Body of pancreas (tissue), 4 donors: Measurements from ENCODE around the gene RPS6KA2. TPM values are rescaled to one million over a fixed set of nuclear protein-coding genes. Genes with fewer than 3 reads are reported as not detected.

Experiments
- ATAC-seq: fragments of 150-250 bp; one replicate; pipeline ENCODE4 v1.9.1; 2016
- DNase-seq, 4 donors: peaks; one replicate each; pipeline ENCODE4 v3.0.0-alpha.2; 2019
- H3K27ac ChIP-seq, 4 donors: fragments of 200-600 bp; sonication (generic); 1 replicate in 3 of 4; 2 replicates in 1 of 4; pipeline versions ENCODE4 v1.5.1 to v1.6.1; 2016 to 2019; ENCODE audit warnings: mild to moderate bottlenecking in 1 of 4, mixed read lengths in 1 of 4, moderate library complexity in 1 of 4
- H3K27me3 ChIP-seq, 2 donors: fragments of 200-600 bp; sonication (generic); one replicate each; pipeline ENCODE4 v1.6.0; 2016; ENCODE audit warnings: mild to moderate bottlenecking in 1 of 2
- H3K36me3 ChIP-seq, 2 donors: fragments of 200-600 bp; sonication (generic); replicated peaks in 1 of 2; 2 replicates each; pipeline ENCODE4 v1.5.1; 2016; ENCODE audit warnings: low read depth in 2 of 2; ENCODE audit not compliant: insufficient read depth in 1 of 2
- H3K4me1 ChIP-seq: fragments of 200-600 bp; sonication (generic); one replicate; pipeline ENCODE4 v1.6.0; 2016
- H3K4me3 ChIP-seq, 2 donors: fragments of 200-600 bp; sonication (generic); 1 replicate in 1 of 2; 2 replicates in 1 of 2; pipeline ENCODE4 v1.5.1; 2016 to 2019
- H3K9me3 ChIP-seq, 3 donors: fragments of 200-600 bp; sonication (generic); 1 replicate in 2 of 3; 2 replicates in 1 of 3; pipeline ENCODE4 v1.5.1; 2016
- POLR2A ChIP-seq, 3 donors: fragments of 450-650 bp; IDR thresholded peaks; one replicate each; pipeline ENCODE4 v1.6.1; 2016; ENCODE audit warnings: antibody characterized with exemption in 3 of 3, mild to moderate bottlenecking in 2 of 3
- WGBS, 2 donors: methylation state at CpG; one replicate each; pipeline ENCODE4 v1.1.5; 2017; 5-methylcytosine and 5-hydroxymethylcytosine counted together
- intact Hi-C: fragments of 100-400 bp; cut with DNase I; formaldehyde crosslinking; loops from one replicate; pipeline ENCODE4 v1.15.1; 2023
- total RNA-seq, 2 donors: library from RNA; depleted of rRNA; stranded (reverse); fragments of >200 nt; gene quantifications; one replicate each; pipeline ENCODE4 v1.1.0, GENCODE V29; 2016
- TF ChIP-seq, protein P1 (sequence below), 7 experiments: fragments of 450-650 bp in 4 of 7; fragments of 200-600 bp in 3 of 7; sonication (generic) in 3 of 7; IDR thresholded peaks; one replicate each; pipeline ENCODE4 v1.5.1; 2016 to 2019; ENCODE audit warnings: antibody characterized with exemption in 7 of 7

RPS6KA2 gene
- 10 to 100 TPM; 24.4 to 53.7 TPM for total RNA-seq

DNA sequence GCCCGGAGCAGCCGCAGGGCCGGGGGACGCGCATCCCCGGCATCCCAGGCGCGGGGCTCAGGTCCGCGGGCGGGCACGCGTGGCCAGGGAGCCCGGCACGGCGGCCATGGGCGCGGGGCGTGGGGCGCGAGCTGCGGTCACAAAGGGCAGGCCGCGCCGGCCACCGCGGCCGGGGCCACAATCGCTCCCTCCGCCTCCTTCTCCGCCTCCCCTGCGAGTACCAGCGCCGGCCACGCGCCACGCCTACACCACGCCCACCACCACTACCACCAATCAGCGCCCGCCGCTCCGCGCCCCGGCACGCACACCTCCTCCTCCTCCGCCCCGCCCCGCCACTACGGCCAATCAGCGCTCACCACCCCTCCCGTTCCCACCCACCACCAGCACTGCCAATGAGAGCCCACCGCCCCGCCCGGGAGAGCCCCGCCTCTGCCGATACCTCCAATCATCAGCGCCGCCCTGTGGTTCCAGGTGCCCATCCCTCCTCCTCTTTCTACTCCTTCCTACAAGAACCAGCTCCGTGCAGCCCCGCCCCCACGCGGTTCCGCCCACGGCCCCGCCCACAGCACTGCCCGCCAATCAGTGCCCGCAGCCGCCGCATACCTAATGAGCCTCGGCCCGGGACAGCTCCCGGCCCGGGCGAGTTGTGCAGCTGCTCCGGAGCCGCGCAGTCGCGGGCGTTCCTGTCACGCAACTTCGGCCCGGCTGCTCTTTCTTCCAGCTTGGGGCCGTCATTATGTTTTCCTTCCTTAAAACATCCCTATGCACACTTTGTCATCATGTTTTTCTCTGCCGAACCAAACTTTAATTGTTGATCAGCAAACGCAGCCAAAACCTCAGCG is at the start of gene RPS6KA2:
RPS6KA2 (minus strand) TSS at position 219 of the 842 bp plus-strand sequence. CDS start 232 bp downstream, outside the sequence.
- TF ChIP-seq, protein P1, sequence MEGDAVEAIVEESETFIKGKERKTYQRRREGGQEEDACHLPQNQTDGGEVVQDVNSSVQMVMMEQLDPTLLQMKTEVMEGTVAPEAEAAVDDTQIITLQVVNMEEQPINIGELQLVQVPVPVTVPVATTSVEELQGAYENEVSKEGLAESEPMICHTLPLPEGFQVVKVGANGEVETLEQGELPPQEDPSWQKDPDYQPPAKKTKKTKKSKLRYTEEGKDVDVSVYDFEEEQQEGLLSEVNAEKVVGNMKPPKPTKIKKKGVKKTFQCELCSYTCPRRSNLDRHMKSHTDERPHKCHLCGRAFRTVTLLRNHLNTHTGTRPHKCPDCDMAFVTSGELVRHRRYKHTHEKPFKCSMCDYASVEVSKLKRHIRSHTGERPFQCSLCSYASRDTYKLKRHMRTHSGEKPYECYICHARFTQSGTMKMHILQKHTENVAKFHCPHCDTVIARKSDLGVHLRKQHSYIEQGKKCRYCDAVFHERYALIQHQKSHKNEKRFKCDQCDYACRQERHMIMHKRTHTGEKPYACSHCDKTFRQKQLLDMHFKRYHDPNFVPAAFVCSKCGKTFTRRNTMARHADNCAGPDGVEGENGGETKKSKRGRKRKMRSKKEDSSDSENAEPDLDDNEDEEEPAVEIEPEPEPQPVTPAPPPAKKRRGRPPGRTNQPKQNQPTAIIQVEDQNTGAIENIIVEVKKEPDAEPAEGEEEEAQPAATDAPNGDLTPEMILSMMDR (IDR thresholded peaks at IDR 0.05) = peak in 2 of 7 experiments; percentile 21 to 41
- peak; percentile 90 to 97 (median 95) for TF ChIP-seq POLR2A (IDR thresholded peaks at IDR 0.05)
- 0 to 1% methylated on average over 44 to 86 of the region's 87 CpGs for WGBS, 2 donors
- ATAC-seq (peak; percentile 92), DNase-seq (peak; percentile 100)
- no peaks in the 10 kb centered on the region for H3K36me3 ChIP-seq
- H3K4me3 ChIP-seq = peak within 1 kb of the TSS; percentile 61 to 73
- no peaks in the 10 kb centered on the region for H3K27me3 ChIP-seq
- peak within 1 kb of the TSS; percentile 82 to 92 (median 89) for H3K27ac ChIP-seq
- peaks cover 39% of the 10 kb centered on the region for H3K4me1 ChIP-seq
- intact Hi-C loops = no loop called here
- H3K9me3 ChIP-seq = no peaks in the 10 kb centered on the region

DNA sequence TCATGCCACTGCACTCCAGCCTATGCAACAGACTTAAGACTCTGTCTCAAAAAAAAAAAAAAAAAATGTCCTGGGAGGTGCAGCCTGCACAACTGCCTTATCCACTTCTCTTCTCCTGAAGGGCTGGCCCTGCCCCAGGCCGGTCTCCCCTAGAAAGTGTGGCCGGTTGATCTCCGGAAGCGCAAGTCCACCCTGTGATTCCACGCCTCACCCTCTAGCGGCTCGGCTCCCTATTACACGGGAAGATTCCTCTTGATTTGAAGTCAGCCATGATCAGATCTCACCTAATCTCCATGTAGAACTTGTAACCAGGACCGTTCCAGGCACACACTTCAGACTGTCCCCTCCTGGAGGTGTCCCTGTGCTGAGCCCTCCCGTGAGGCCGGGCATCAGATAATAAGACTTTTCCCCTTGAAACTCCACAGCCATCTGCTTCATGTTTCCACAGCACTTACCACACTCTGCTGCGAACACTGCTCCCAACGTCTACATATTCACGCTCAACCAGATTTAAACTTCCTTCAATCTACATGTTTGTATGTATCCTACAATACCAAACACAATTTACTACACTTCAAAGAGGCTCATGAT is 49.3 kb upstream of the RPS6KA2 start:
- no peak for TF ChIP-seq POLR2A (IDR thresholded peaks at IDR 0.05)
- TF ChIP-seq, protein P1 (IDR thresholded peaks at IDR 0.05) = no peak
- Histone ChIP-seq H3K9me3 (no peaks in the 10 kb centered on the region), H3K4me1 (peaks cover 51% of the 10 kb centered on the region), H3K27ac (peak overlapping the region in 2 of 4 donors; percentile 79 to 92), H3K36me3 (no peaks in the 10 kb centered on the region), H3K27me3 (no peaks in the 10 kb centered on the region), H3K4me3 (no peak overlapping the region)
- ATAC-seq = no peak
- intact Hi-C loops = no loop called here
- no peak for DNase-seq
- 93 to 98% methylated on average over 14 of the region's 14 CpGs for WGBS, 2 donors

DNA sequence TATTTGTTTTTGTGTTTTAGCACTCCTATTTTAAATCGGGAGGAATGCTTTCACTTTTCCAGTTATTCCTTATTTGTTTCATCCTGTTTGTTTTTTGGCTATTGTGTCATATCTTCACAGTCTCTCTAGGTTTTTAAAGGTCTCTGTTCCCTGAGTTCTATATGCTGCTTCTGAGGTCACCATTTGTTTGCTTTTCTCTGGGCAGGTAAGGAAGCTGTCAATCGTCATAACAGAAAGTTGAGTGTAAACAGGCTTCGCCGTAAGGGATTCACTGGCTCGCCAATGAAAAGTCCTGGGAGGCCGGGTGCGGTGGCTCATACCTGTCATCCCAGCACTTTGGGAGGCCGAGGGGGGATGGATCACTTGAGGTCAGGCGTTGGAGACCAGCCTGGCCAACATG is 48.7 kb upstream of the RPS6KA2 start:
- H3K36me3 ChIP-seq = no peaks in the 10 kb centered on the region
- WGBS, 2 donors = 37 to 53% methylated on average over 5 to 9 of the region's 9 CpGs
- TF ChIP-seq POLR2A (IDR thresholded peaks at IDR 0.05) = no peak
- TF ChIP-seq, protein P1 (IDR thresholded peaks at IDR 0.05) = no peak
- H3K27me3 ChIP-seq = no peaks in the 10 kb centered on the region
- no peaks in the 10 kb centered on the region for H3K9me3 ChIP-seq
- peaks cover 57% of the 10 kb centered on the region for H3K4me1 ChIP-seq
- DNase-seq = peak in 3 of 4 donors; percentile 15 to 46 (median 29)
- H3K4me3 ChIP-seq = no peak overlapping the region
- intact Hi-C loops = no loop called here
- ATAC-seq = peak; percentile 46
- H3K27ac ChIP-seq = peak overlapping the region; percentile 37 to 68 (median 40)

- intact Hi-C loops = no loop called here
- TF ChIP-seq POLR2A (IDR thresholded peaks at IDR 0.05) = no peak
- TF ChIP-seq, protein P1 (IDR thresholded peaks at IDR 0.05) = no peak
Observed at GRCh38 chr6:166673309-166673708, 46.3 kb upstream of the RPS6KA2 start.

More at GRCh38 chr6:166673309-166673708, 46.3 kb upstream of the RPS6KA2 start:
- no peaks in the 10 kb centered on the region for H3K36me3 ChIP-seq
- no peak overlapping the region for H3K4me3 ChIP-seq
- ATAC-seq (no peak), DNase-seq (no peak)
- no peak overlapping the region for H3K27ac ChIP-seq
- no peaks in the 10 kb centered on the region for H3K27me3 ChIP-seq
- peaks cover 41% of the 10 kb centered on the region for H3K4me1 ChIP-seq
- WGBS, 2 donors = 79 to 92% methylated on average over 5 to 6 of the region's 6 CpGs
- no peaks in the 10 kb centered on the region for H3K9me3 ChIP-seq
